Measurements from ENCODE around the gene MYBPHL.

The MYBPHL gene

GRCh38 chr1:109292364-109292763, 14.4 kb downstream of the MYBPHL start:
- ChIA-PET POLR2A (interaction anchor here (2.3 kb wide), 1 partner anchor 10 kb away, joined by 9 read pairs; the partner anchor contains the start of gene PSRC1), CTCF (interaction anchor here (0.6 to 1.8 kb wide), 3 partner anchors 15 to 208 kb away, joined by 3 to 12 read pairs (median 3); partner anchors contain the start of gene SORT1)
- TF ChIP-seq ZNF529 (tag by site-specific recombination; IDR thresholded peaks at IDR 0.05; ENCODE audit: insufficient replicate concordance) (no peak), ZNF404 (tag by site-specific recombination; IDR thresholded peaks at IDR 0.05) (no peak), ZSCAN23 (tag by site-specific recombination; IDR thresholded peaks at IDR 0.05) (no peak), ZNF777 (tag by site-specific recombination; IDR thresholded peaks at IDR 0.05; ENCODE audit: borderline replicate concordance) (no peak), ZNF76 (tag by site-specific recombination; IDR thresholded peaks at IDR 0.05; ENCODE audit: borderline replicate concordance, low read depth) (no peak)
- TF ChIP-seq, protein P1, sequence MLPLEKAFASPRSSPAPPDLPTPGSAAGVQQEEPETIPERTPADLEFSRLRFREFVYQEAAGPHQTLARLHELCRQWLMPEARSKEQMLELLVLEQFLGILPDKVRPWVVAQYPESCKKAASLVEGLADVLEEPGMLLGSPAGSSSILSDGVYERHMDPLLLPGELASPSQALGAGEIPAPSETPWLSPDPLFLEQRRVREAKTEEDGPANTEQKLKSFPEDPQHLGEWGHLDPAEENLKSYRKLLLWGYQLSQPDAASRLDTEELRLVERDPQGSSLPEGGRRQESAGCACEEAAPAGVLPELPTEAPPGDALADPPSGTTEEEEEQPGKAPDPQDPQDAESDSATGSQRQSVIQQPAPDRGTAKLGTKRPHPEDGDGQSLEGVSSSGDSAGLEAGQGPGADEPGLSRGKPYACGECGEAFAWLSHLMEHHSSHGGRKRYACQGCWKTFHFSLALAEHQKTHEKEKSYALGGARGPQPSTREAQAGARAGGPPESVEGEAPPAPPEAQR (tag by site-specific recombination; IDR thresholded peaks at IDR 0.05), result no peak

DNA sequence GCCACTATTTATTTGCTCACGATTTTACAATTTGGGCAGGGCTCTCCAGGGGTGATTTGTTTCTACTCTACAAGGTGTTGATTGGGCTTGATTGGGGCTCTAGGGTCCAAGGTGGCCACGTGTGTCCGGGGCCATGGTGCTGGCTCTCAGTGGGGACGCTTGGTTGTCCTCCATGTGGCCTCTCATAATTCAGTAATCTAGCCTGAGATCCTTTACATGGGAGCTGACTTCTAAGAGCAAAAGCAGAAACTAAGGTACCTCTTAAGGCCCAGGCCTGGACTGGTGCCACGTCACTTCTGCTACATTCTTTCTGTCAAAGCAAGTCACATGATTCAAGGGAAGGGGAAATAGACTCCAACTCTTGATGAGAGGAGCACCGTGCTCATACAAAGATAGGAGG, 15.8 kb downstream of the MYBPHL start:
- H3K9me3 ChIP-seq (ENCODE audit: control insufficient read depth, insufficient read depth, low read depth, low read length), result no peaks in the 10 kb centered on the region
- POLR2A ChIA-PET, result interaction anchor here (0.6 to 2.3 kb wide), 2 partner anchors 8 to 85 kb away, joined by 3 to 9 read pairs; partner anchors contain the start of gene PSRC1
- TF ChIP-seq GLIS1 (tag by site-specific recombination; IDR thresholded peaks at IDR 0.05) (no peak), MEIS1 (CRISPR knock-in tag; IDR thresholded peaks at IDR 0.05; ENCODE audit: borderline replicate concordance) (no peak), ZNF155 (tag by site-specific recombination; IDR thresholded peaks at IDR 0.05) (no peak), ZNF362 (tag by site-specific recombination; IDR thresholded peaks at IDR 0.05) (no peak), ZIC2 (tag by site-specific recombination; IDR thresholded peaks at IDR 0.05) (no peak), ZFP3 (tag by site-specific recombination; IDR thresholded peaks at IDR 0.05; ENCODE audit: low read depth) (no peak), ZNF621 (tag by site-specific recombination; IDR thresholded peaks at IDR 0.05) (no peak), ZNF398 (tag by site-specific recombination; IDR thresholded peaks at IDR 0.05) (no peak), PRDM6 (tag by site-specific recombination; IDR thresholded peaks at IDR 0.05) (no peak), ZNF324 (tag by site-specific recombination; IDR thresholded peaks at IDR 0.05) (no peak), ZNF626 (tag by site-specific recombination; IDR thresholded peaks at IDR 0.05) (no peak), ZNF473 (tag by site-specific recombination; IDR thresholded peaks at IDR 0.05) (no peak), ZNF248 (tag by site-specific recombination; IDR thresholded peaks at IDR 0.05) (no peak)
- CTCF ChIA-PET, result no interaction called here
- H3K27ac ChIP-seq (ENCODE audit: extremely low read depth, low read depth, low read length), result no peak overlapping the region
- H3K4me3 ChIP-seq (ENCODE audit: low read depth, low read length), result no peak overlapping the region
- no peaks in the 10 kb centered on the region for H3K4me1 ChIP-seq (ENCODE audit: control insufficient read depth, insufficient read depth, low read length)
- H3K36me3 ChIP-seq (ENCODE audit: control insufficient read depth in 2 of 2, insufficient read depth in 1 of 2, low read length in 2 of 2), result no peaks in the 10 kb centered on the region

More at GRCh38 chr1:109292364-109292763, 14.4 kb downstream of the MYBPHL start:
- no peaks in the 10 kb centered on the region for H3K36me3 ChIP-seq (ENCODE audit: control insufficient read depth in 2 of 2, insufficient read depth in 1 of 2, low read length in 2 of 2)
- no peaks in the 10 kb centered on the region for H3K4me1 ChIP-seq (ENCODE audit: control insufficient read depth, insufficient read depth, low read length)
- no peak overlapping the region for H3K27ac ChIP-seq (ENCODE audit: extremely low read depth, low read depth, low read length)
- no peaks in the 10 kb centered on the region for H3K9me3 ChIP-seq (ENCODE audit: control insufficient read depth, insufficient read depth, low read depth, low read length)
- H3K4me3 ChIP-seq (ENCODE audit: low read depth, low read length), result no peak overlapping the region

All from HEK293 (cell line).